H1 (cell line): Measurements from ENCODE around the gene PRSS8. TPM values are rescaled to one million over a fixed set of nuclear protein-coding genes. Genes with fewer than 3 reads are reported as not detected.
A peak's percentile ranks its signal among the peaks of the same experiment; 100 is the strongest.

Experiments
- CTCF ChIA-PET: fragments of 300-600 bp; sonication (Branson Sonifier 250); formaldehyde crosslinking; loops from one replicate; lab custom pipeline; 2021; ENCODE audit not compliant: partially characterized antibody; lab: Charles Lee
- POLR2A ChIA-PET: fragments of 300-600 bp; sonication (Branson Sonifier 250); formaldehyde crosslinking; loops from one replicate; lab custom pipeline; 2021; ENCODE audit warnings: inconsistent platforms; ENCODE audit not compliant: partially characterized antibody; lab: Charles Lee
- DNase-seq, 2 experiments: peaks; one replicate each; pipeline versions ENCODE4 v3.0.0 to v3.0.0-alpha.2; 2010 to 2022; ENCODE audit warnings: low spot score in 2 of 2, low read depth in 1 of 2, mixed read lengths in 1 of 2
- FAIRE-seq: peaks from 2 replicates; lab custom pipeline; 2011; peaks lifted over from hg19 to GRCh38; lab: Jason Lieb, UNC
- H2AFZ ChIP-seq: 2 replicates; pipeline ENCODE4 v1.8.1; 2012; ENCODE audit warnings: low read length, inconsistent platforms
- H2AK5ac ChIP-seq: 2 replicates; pipeline ENCODE4 v1.6.1; 2013; ENCODE audit warnings: low read depth, low read length
- H2BK120ac ChIP-seq: replicated peaks from 2 replicates; pipeline ENCODE3; 2013; ENCODE audit warnings: low read depth, low read length, inconsistent platforms
- H2BK12ac ChIP-seq: 2 replicates; pipeline ENCODE4 v1.6.1; 2013; ENCODE audit warnings: low read depth, low read length
- H2BK15ac ChIP-seq: 2 replicates; pipeline ENCODE4 v1.6.1; 2013; ENCODE audit warnings: low read length
- H2BK20ac ChIP-seq: 2 replicates; pipeline ENCODE4 v1.6.1; 2013; ENCODE audit warnings: low read length
- H2BK5ac ChIP-seq: 2 replicates; pipeline ENCODE4 v1.6.1; 2013; ENCODE audit warnings: low read depth, low read length
- H3K14ac ChIP-seq: 2 replicates; pipeline ENCODE4 v1.6.1; 2013; ENCODE audit warnings: inconsistent platforms; ENCODE audit not compliant: insufficient read length
- H3K18ac ChIP-seq: 2 replicates; pipeline ENCODE4 v1.6.1; 2013; ENCODE audit warnings: low read length; ENCODE audit errors: extremely low read depth
- H3K23ac ChIP-seq: 2 replicates; pipeline ENCODE4 v1.6.1; 2013; ENCODE audit warnings: inconsistent platforms; ENCODE audit not compliant: insufficient read length
- H3K23me2 ChIP-seq: 2 replicates; pipeline ENCODE4 v1.6.1; 2013; ENCODE audit warnings: low read depth, low read length
- H3K27ac ChIP-seq: 2 replicates; pipeline ENCODE4 v1.6.1; 2011; ENCODE audit warnings: low read depth, low read length, inconsistent platforms
- H3K27me3 ChIP-seq, 4 experiments: replicated peaks in 1 of 4; 1 replicate in 1 of 4; 2 replicates in 3 of 4; pipeline versions ENCODE4 v1.6.1 to v1.8.1; 2011 to 2013; ENCODE audit warnings: low read length in 3 of 4, mild to moderate bottlenecking in 3 of 4, inconsistent platforms in 2 of 4, mixed read lengths in 2 of 4, moderate library complexity in 1 of 4; ENCODE audit not compliant: control insufficient read depth in 3 of 4, insufficient read depth in 3 of 4; ENCODE audit errors: extremely low read depth in 1 of 4
- H3K36me3 ChIP-seq, 4 experiments: 2 replicates each; pipeline versions ENCODE4 v1.6.1 to v1.8.1; 2011 to 2013; ENCODE audit warnings: mild to moderate bottlenecking in 4 of 4, low read length in 3 of 4, moderate library complexity in 2 of 4, control low read depth in 1 of 4, inconsistent platforms in 1 of 4; ENCODE audit not compliant: insufficient read depth in 4 of 4, control insufficient read depth in 2 of 4
- H3K4ac ChIP-seq: replicated peaks from 2 replicates; pipeline ENCODE3; 2013; ENCODE audit warnings: low read length, low read depth, mixed read lengths, inconsistent platforms; ENCODE audit not compliant: insufficient read length
- H3K4me1 ChIP-seq, 4 experiments: replicated peaks in 1 of 4; 1 replicate in 1 of 4; 2 replicates in 3 of 4; pipeline versions ENCODE4 v1.6.1 to v1.8.1; 2011 to 2013; ENCODE audit warnings: low read length in 3 of 4, inconsistent platforms in 2 of 4, mixed read lengths in 1 of 4; ENCODE audit not compliant: insufficient read depth in 4 of 4, control insufficient read depth in 3 of 4
- H3K4me2 ChIP-seq, 2 experiments: 2 replicates each; pipeline versions ENCODE4 v1.6.1 to v1.8.1; 2011 to 2013; ENCODE audit warnings: low read depth in 2 of 2, low read length in 2 of 2, control low read depth in 1 of 2, inconsistent platforms in 1 of 2, mild to moderate bottlenecking in 1 of 2; ENCODE audit not compliant: insufficient read depth in 1 of 2
- H3K4me3 ChIP-seq, 4 experiments: fragments of 200-600, 300-600 bp in 1 of 4; sonication (generic), shearing (Covaris generic), sonication (Bioruptor Twin) in 1 of 4; 2 replicates each; pipeline versions ENCODE4 v1.5.1 to v1.8.1; 2011 to 2016; ENCODE audit warnings: low read length in 4 of 4, low read depth in 3 of 4, control low read depth in 2 of 4, inconsistent platforms in 2 of 4, mild to moderate bottlenecking in 2 of 4, mixed read lengths in 1 of 4, moderate library complexity in 1 of 4; ENCODE audit not compliant: insufficient read depth in 2 of 4; ENCODE audit errors: extremely low read depth in 1 of 4
- H3K56ac ChIP-seq: replicated peaks from 2 replicates; pipeline ENCODE3; 2013; ENCODE audit warnings: low read depth, mild to moderate bottlenecking, mixed read lengths, low read length, inconsistent platforms; ENCODE audit not compliant: insufficient read length
- H3K79me1 ChIP-seq: 2 replicates; pipeline ENCODE4 v1.6.1; 2013; ENCODE audit warnings: low read depth, low read length, control low read depth
- H3K79me2 ChIP-seq, 2 experiments: 2 replicates each; pipeline versions ENCODE4 v1.6.1 to v1.8.1; 2012 to 2013; ENCODE audit warnings: low read length in 2 of 2, mild to moderate bottlenecking in 2 of 2, inconsistent platforms in 1 of 2; ENCODE audit not compliant: insufficient read depth in 2 of 2, control insufficient read depth in 1 of 2
- H3K9ac ChIP-seq, 4 experiments: replicated peaks in 1 of 4; 1 replicate in 1 of 4; 2 replicates in 3 of 4; pipeline versions ENCODE4 v1.6.1 to v1.8.1; 2011 to 2013; ENCODE audit warnings: low read depth in 3 of 4, low read length in 3 of 4, control low read depth in 2 of 4, mild to moderate bottlenecking in 2 of 4, moderate library complexity in 2 of 4, inconsistent platforms in 1 of 4; ENCODE audit errors: extremely low read depth in 1 of 4
- H3K9me3 ChIP-seq, 2 experiments: 2 replicates each; pipeline versions ENCODE4 v1.6.1 to v1.8.1; 2012 to 2013; ENCODE audit warnings: mild to moderate bottlenecking in 2 of 2, moderate library complexity in 2 of 2, control low read depth in 1 of 2, inconsistent platforms in 1 of 2, low read depth in 1 of 2, low read length in 1 of 2, mixed read lengths in 1 of 2; ENCODE audit not compliant: insufficient read depth in 2 of 2
- H4K20me1 ChIP-seq, 2 experiments: replicated peaks in 1 of 2; 2 replicates each; pipeline versions ENCODE3 to v1.8.1; 2011 to 2013; ENCODE audit warnings: inconsistent platforms in 2 of 2, low read length in 2 of 2, mild to moderate bottlenecking in 1 of 2; ENCODE audit not compliant: insufficient read depth in 2 of 2, control insufficient read depth in 1 of 2
- H4K5ac ChIP-seq: 2 replicates; pipeline ENCODE4 v1.6.1; 2013; ENCODE audit warnings: low read length, low read depth, mixed read lengths, inconsistent platforms; ENCODE audit not compliant: insufficient read length
- H4K8ac ChIP-seq: 2 replicates; pipeline ENCODE4 v1.8.0; 2013; ENCODE audit warnings: mild to moderate bottlenecking, moderate library complexity, low read length, inconsistent platforms; ENCODE audit not compliant: insufficient read depth; ENCODE audit errors: extremely low read depth
- H4K91ac ChIP-seq: replicated peaks from 2 replicates; pipeline ENCODE3; 2013; ENCODE audit warnings: low read length, mixed read lengths, inconsistent platforms; ENCODE audit not compliant: insufficient read length
- ATF2 ChIP-seq: IDR thresholded peaks from 2 replicates; pipeline ENCODE4 v1.6.1; 2012; ENCODE audit warnings: low read length, inconsistent platforms
- BACH1 ChIP-seq: IDR thresholded peaks from 2 replicates; pipeline ENCODE4 v1.6.1; 2012; ENCODE audit warnings: low read length, improper control_type of control experiment
- CREB1 ChIP-seq: IDR thresholded peaks from 2 replicates; pipeline ENCODE4 v1.6.1; 2012; ENCODE audit warnings: inconsistent platforms
- CTBP2 ChIP-seq: IDR thresholded peaks from 2 replicates; pipeline ENCODE4 v1.7.0; 2011; ENCODE audit warnings: borderline replicate concordance, mild to moderate bottlenecking, moderate library complexity, mixed read lengths, low read length; ENCODE audit not compliant: insufficient read depth, insufficient read length
- MAX ChIP-seq: IDR thresholded peaks from 2 replicates; pipeline ENCODE4 v1.6.1; 2012; ENCODE audit warnings: inconsistent platforms
- PHF8 ChIP-seq: fragments of 200-600 bp; sonication (generic); conservative IDR thresholded peaks from 2 replicates; pipeline ENCODE4 v1.7.1; 2012; ENCODE audit warnings: low read depth, mild to moderate bottlenecking, inconsistent platforms, low read length, moderate library complexity
- RAD21 ChIP-seq, 2 experiments: IDR thresholded peaks in 1 of 2; conservative IDR thresholded peaks in 1 of 2; 2 replicates each; pipeline ENCODE4 v1.6.1; 2011; ENCODE audit warnings: low read depth in 2 of 2, low read length in 2 of 2, improper control_type of control experiment in 1 of 2, inconsistent platforms in 1 of 2, mild to moderate bottlenecking in 1 of 2, moderate library complexity in 1 of 2
- RXRA ChIP-seq: IDR thresholded peaks from 2 replicates; pipeline ENCODE4 v1.6.1; 2011; ENCODE audit warnings: low read depth, mild to moderate bottlenecking, low read length, moderate library complexity; ENCODE audit not compliant: insufficient read depth
- SIX5 ChIP-seq: IDR thresholded peaks from 2 replicates; pipeline ENCODE4 v1.6.1; 2011; ENCODE audit warnings: mild to moderate bottlenecking, low read depth, low read length
- TAF7 ChIP-seq: optimal IDR thresholded peaks from 2 replicates; pipeline ENCODE3; 2011; ENCODE audit warnings: low read depth, mild to moderate bottlenecking, inconsistent platforms, low read length, moderate library complexity, borderline replicate concordance
- TEAD4 ChIP-seq: IDR thresholded peaks from 2 replicates; pipeline ENCODE4 v1.6.1; 2012; ENCODE audit warnings: low read depth, low read length, inconsistent platforms, mixed read lengths
- WGBS, 2 experiments: shearing (Covaris generic) in 1 of 2; methylation state at CpG; one replicate each; pipeline versions ENCODE4 v1.1.6 to v1.1.7; 2013 to 2015; ENCODE audit warnings: low lambda C conversion rate in 2 of 2, mixed read lengths in 2 of 2, inconsistent platforms in 1 of 2, low coverage in 1 of 2, missing lambda C conversion rate in 1 of 2; ENCODE audit not compliant: insufficient replicate concordance in 2 of 2, insufficient coverage in 1 of 2, insufficient read length in 1 of 2; ENCODE audit errors: extremely low coverage in 1 of 2, missing lambda C conversion rate in 1 of 2; 5-methylcytosine and 5-hydroxymethylcytosine counted together
- polyA plus RNA-seq, 7 experiments: library from polyadenylated mRNA; depleted of rRNA in 3 of 7; stranded (reverse) in 5 of 7; unstranded in 2 of 7; fragments of >200 nt in 5 of 7; fragments of 200-250 nt in 2 of 7; gene quantifications; 1 replicate in 5 of 7; 2 replicates in 1 of 7; 4 replicates in 1 of 7; pipeline versions ENCODE4 v1.2.1 to v1.2.3, GENCODE V29; 2011 to 2013; ENCODE audit warnings: missing spikeins in 2 of 7, mixed read lengths in 2 of 7
- total RNA-seq: library from RNA; stranded (reverse); fragmentation: NEBNext Ultra II Directional; extraction: Animal tissue kit (Norgen Biotek cat#: 25700); gene quantifications from 2 replicates; pipeline ENCODE4 v1.2.1, GENCODE V29; 2021

PRSS8 gene
- total and polyA plus RNA-seq, 2 of the 8 experiments (the other 6 are each of a cell fraction or from before 2014, with no cell fraction given), result 87.7 to 273 TPM

- no peak overlapping the region for H2BK20ac ChIP-seq
- no peak for FAIRE-seq
- peak overlapping the region; percentile 95 for H4K8ac ChIP-seq
- H2BK12ac ChIP-seq, result no peak overlapping the region
- H2BK5ac ChIP-seq, result no peak overlapping the region; the same call in 1 of the 2 replicates
- no peaks in the 10 kb centered on the region for H3K9me3 ChIP-seq
- no peak overlapping the region for H3K9ac ChIP-seq
- peak overlapping the region in 1 of 2 experiments; percentile 36; a peak in 1 of 4 replicates for H3K4me2 ChIP-seq
- CTCF ChIA-PET, result no interaction called here
- no peak overlapping the region for H2BK15ac ChIP-seq
- H4K91ac ChIP-seq, result no peak overlapping the region
- H3K27ac ChIP-seq, result no peak overlapping the region
- H3K79me2 ChIP-seq, result no peaks in the 10 kb centered on the region
- H3K4me1 ChIP-seq, result peaks cover 0 to 5% (median 2%) of the 10 kb centered on the region in 4 experiments; a peak in 1 of 7 replicates
- no peaks in the 10 kb centered on the region for H3K27me3 ChIP-seq
- 39% methylated on average over 32 of the region's 33 CpGs; no CpG with 5 or more reads in 1 of the 2 experiments for WGBS, 2 experiments
- no peak overlapping the region for H2AK5ac ChIP-seq
- peak; percentile 41 to 100 for DNase-seq
- H3K18ac ChIP-seq, result peak overlapping the region; percentile 32
- H4K5ac ChIP-seq, result no peak overlapping the region
- H3K23ac ChIP-seq, result no peak overlapping the region
- no peaks in the 10 kb centered on the region for H3K79me1 ChIP-seq
- no peaks in the 10 kb centered on the region for H4K20me1 ChIP-seq
- no peak overlapping the region; a peak in 1 of 8 replicates for H3K4me3 ChIP-seq
- H3K36me3 ChIP-seq, result peaks cover 0 to 8% (median 7%) of the 10 kb centered on the region in 4 experiments; a peak in 5 of 8 replicates
- no peak overlapping the region for H3K14ac ChIP-seq
- H3K4ac ChIP-seq, result no peak overlapping the region
- no peak overlapping the region for H2BK120ac ChIP-seq
- H3K56ac ChIP-seq, result no peak overlapping the region
- peak overlapping the region; percentile 77 for H2AFZ ChIP-seq
- peaks cover 8% of the 10 kb centered on the region for H3K23me2 ChIP-seq
- POLR2A ChIA-PET, result no interaction called here
- TF ChIP-seq CREB1 (peak; percentile 29; the same call in 1 of the 2 replicates), MAX (peak; percentile 75), ATF2 (no peak), RXRA (peak; percentile 85), CTBP2 (no peak), BACH1 (peak; percentile 53; the same call in 1 of the 2 replicates), TEAD4 (peak; percentile 20; the same call in 1 of the 2 replicates), RAD21 (IDR thresholded peaks at IDR 0.05 in 1 of 2, conservative IDR thresholded peaks at IDR 0.05 in 1 of 2; ENCODE audit: low read depth in 2 of 2, low read length in 2 of 2) (peak; percentile 43 to 53), SIX5 (no peak), PHF8 (no peak), TAF7 (no peak)
Observed at GRCh38 chr16:31105677-31106213, 29.8 kb downstream of the PRSS8 start.
